IMR-90 (cell line): Measurements from ENCODE around the gene RBFOX2.

Experiments used
- BHLHE40 ChIP-seq: fragments of 150-350 bp; IDR thresholded peaks from 2 replicates; pipeline ENCODE4 v1.6.1; 2016; ENCODE audit warnings: mild to moderate bottlenecking, low read depth, low read length
- CTCF ChIP-seq: conservative IDR thresholded peaks from 2 replicates; pipeline ENCODE4 v1.5.1; 2012; ENCODE audit warnings: mild to moderate bottlenecking, low read depth, low read length, improper control_type of control experiment
- FOS ChIP-seq: fragments of 150-350 bp; IDR thresholded peaks from 2 replicates; pipeline ENCODE4 v1.6.1; 2016; ENCODE audit warnings: low read depth, low read length
- NFE2L2 ChIP-seq: fragments of 150-350 bp; IDR thresholded peaks from 2 replicates; pipeline ENCODE4 v1.6.1; 2016; ENCODE audit warnings: low read depth, mild to moderate bottlenecking, low read length
- POLR2A ChIP-seq: IDR thresholded peaks from 2 replicates; pipeline ENCODE4 v1.6.1; 2012; ENCODE audit warnings: mild to moderate bottlenecking, low read depth, low read length
- RAD21 ChIP-seq: IDR thresholded peaks from 2 replicates; pipeline ENCODE4 v1.6.1; 2012; ENCODE audit warnings: low read length, improper control_type of control experiment
- RCOR1 ChIP-seq: IDR thresholded peaks from 2 replicates; pipeline ENCODE4 v1.6.1; 2012; ENCODE audit warnings: mild to moderate bottlenecking, low read length, improper control_type of control experiment; ENCODE audit not compliant: insufficient replicate concordance
- SMC3 ChIP-seq: fragments of 150-350 bp; IDR thresholded peaks from 2 replicates; pipeline ENCODE4 v1.6.1; 2016; ENCODE audit warnings: low read depth, mild to moderate bottlenecking, antibody characterized with exemption, low read length, moderate library complexity
- USF2 ChIP-seq: fragments of 150-350 bp; IDR thresholded peaks from 2 replicates; pipeline ENCODE4 v1.6.1; 2017; ENCODE audit warnings: mild to moderate bottlenecking, antibody characterized with exemption, low read length, low read depth

GRCh38 chr22:35752006-35752862 lies 276.4 kb downstream of the RBFOX2 start:
- TF ChIP-seq CTCF = no peak
- no peak for TF ChIP-seq RAD21
- TF ChIP-seq USF2 = no peak
- TF ChIP-seq NFE2L2 = no peak
- no peak for TF ChIP-seq SMC3
- no peak for TF ChIP-seq POLR2A
- no peak for TF ChIP-seq FOS
- no peak for TF ChIP-seq RCOR1
- no peak for TF ChIP-seq BHLHE40
